AG04449 (cell line): ENCODE measurements around the gene MAGEA1.
"Not testable (repeated sequence)": the region's sequence is repeated elsewhere in the genome, so short reads cannot be mapped to it uniquely, and the experiment has no call there.

Source experiments
- CTCF ChIA-PET: fragments of 350-600 bp; formaldehyde crosslinking; extraction: SDS; loops from one replicate; lab custom pipeline; 2021; ENCODE audit warnings: antibody characterized with exemption; lab: Yijun Ruan, JAX
- POLR2A ChIA-PET: fragments of 400-600, 350-600 bp; formaldehyde crosslinking; extraction: SDS; loops from one replicate; lab custom pipeline; 2020; ENCODE audit warnings: antibody characterized with exemption, inconsistent platforms; lab: Yijun Ruan, JAX
- DNase-seq: peaks from one replicate; pipeline ENCODE4 v3.0.0-alpha.2; 2010; ENCODE audit warnings: low read depth, low spot score
- H3K4me3 ChIP-seq: 2 replicates; pipeline ENCODE4 v1.5.1; 2011; ENCODE audit warnings: low read depth, mild to moderate bottlenecking, control low read depth, low read length
- CTCF ChIP-seq: IDR thresholded peaks from one replicate; pipeline ENCODE4 v1.5.1; 2011; ENCODE audit warnings: mild to moderate bottlenecking, moderate library complexity, low read length, control low read depth, inconsistent platforms; ENCODE audit not compliant: insufficient read depth; ENCODE audit errors: missing control alignments

MAGEA1 gene

GRCh38 chrX:153179131-153179530 is at the start of gene MAGEA1:
TSS of gene MAGEA1 (plus strand) at chrX:153179284. CDS start at chrX:153182390, 3,106 bp downstream.
- TF ChIP-seq CTCF: no peak
- DNase-seq: no peak
- ChIA-PET POLR2A (no interaction called here), CTCF (no interaction called here)
- H3K4me3 ChIP-seq: no peak within 1 kb of the TSS

GRCh38 chrX:153132924-153133323 is 46.2 kb upstream of the MAGEA1 start:
- DNase-seq, POLR2A ChIA-PET, CTCF ChIA-PET, H3K4me3 ChIP-seq: not testable (repeated sequence)

GRCh38 chrX:153139074-153139473 is 40.0 kb upstream of the MAGEA1 start:
- POLR2A ChIA-PET, DNase-seq, CTCF ChIA-PET, H3K4me3 ChIP-seq: not testable (repeated sequence)

GRCh38 chrX:153146288-153146687 is 32.8 kb upstream of the MAGEA1 start:
- CTCF ChIA-PET, H3K4me3 ChIP-seq, DNase-seq, POLR2A ChIA-PET: not testable (repeated sequence)

GRCh38 chrX:153153516-153153915 is 25.6 kb upstream of the MAGEA1 start:
- ChIA-PET CTCF (no interaction called here), POLR2A (no interaction called here)
- H3K4me3 ChIP-seq: no peak overlapping the region
- no peak for TF ChIP-seq CTCF
- no peak for DNase-seq

GRCh38 chrX:153157450-153157849 is 21.6 kb upstream of the MAGEA1 start:
- TF ChIP-seq CTCF: no peak
- POLR2A ChIA-PET: no interaction called here
- no peak for DNase-seq
- CTCF ChIA-PET: no interaction called here
- no peak overlapping the region for H3K4me3 ChIP-seq

- H3K4me3 ChIP-seq: no peak overlapping the region
- TF ChIP-seq CTCF: no peak
- ChIA-PET CTCF (no interaction called here), POLR2A (no interaction called here)
- no peak for DNase-seq
Observed at GRCh38 chrX:153158319-153158718, 20.8 kb upstream of the MAGEA1 start.

- DNase-seq: no peak
- ChIA-PET CTCF (no interaction called here), POLR2A (no interaction called here)
- no peak overlapping the region for H3K4me3 ChIP-seq
- TF ChIP-seq CTCF: no peak
Observed at GRCh38 chrX:153161952-153162351, 17.1 kb upstream of the MAGEA1 start.
